ENCODE measurements around the gene APOC4. TPM values are rescaled to one million over a fixed set of nuclear protein-coding genes. Genes with fewer than 3 reads are reported as not detected.

APOC4 gene
- polyA plus RNA-seq, 2 of the 4 experiments (the other 2 are of a cell fraction): not detected

DNA sequence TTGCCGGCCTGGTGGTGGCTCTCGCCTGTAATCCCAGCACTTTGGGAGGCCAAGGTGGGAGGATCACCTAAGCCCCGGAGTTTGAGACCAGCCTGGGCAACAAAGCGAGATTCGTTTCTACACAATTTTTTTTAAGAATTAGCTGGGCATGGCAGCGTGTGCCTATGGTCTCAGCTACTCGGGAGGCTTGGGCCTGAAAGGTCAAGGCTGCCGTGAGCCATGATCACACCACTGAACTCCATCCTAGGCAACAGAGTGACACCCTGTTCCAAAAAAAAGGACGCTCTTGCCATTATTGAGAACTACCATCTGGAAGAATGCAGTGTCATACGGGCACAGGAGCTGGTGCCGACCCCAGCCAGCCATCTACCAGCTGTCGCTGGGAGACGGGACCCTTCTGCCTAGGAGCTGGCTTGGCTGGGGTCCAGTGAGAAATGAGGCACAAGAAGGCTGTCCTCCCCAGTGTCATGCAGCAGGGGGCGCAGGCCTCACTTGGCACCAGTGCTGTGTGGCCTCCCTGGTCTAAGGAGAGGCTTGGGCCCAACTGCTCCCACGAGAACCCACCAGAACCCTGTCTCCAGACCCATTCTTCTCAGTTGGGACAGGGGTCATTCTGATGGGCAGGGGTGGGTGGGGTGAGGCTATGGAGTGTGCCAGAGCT lies 47.0 kb downstream of the APOC4 start:
- ChIA-PET POLR2A (interaction anchor here (1.4 kb wide), 1 partner anchor 50 kb away, joined by 6 read pairs; the partner anchor contains the start of gene CLASRP), CTCF (interaction anchor here (0.8 to 7.0 kb wide), 21 partner anchors 10 to 333 kb away, joined by 3 to 59 read pairs (median 3); partner anchors contain the start of genes CLPTM1 and RELB)
- Histone ChIP-seq H3K4me2 (no peak overlapping the region), H3K4me3 (no peak overlapping the region), H3K9me3 (no peaks in the 10 kb centered on the region), H3K4me1 (no peaks in the 10 kb centered on the region), H3K27ac (no peak overlapping the region)
- peak; percentile 75 to 85 for DNase-seq (ENCODE audit: low read depth in 1 of 2, low spot score in 1 of 2)
- peak; percentile 60 to 83 for ATAC-seq
- TF ChIP-seq SMC3 (IDR thresholded peaks at IDR 0.05): peak; percentile 49
- no peak for TF ChIP-seq KDM5A (IDR thresholded peaks at IDR 0.05)
- no peak for TF ChIP-seq RFX5 (IDR thresholded peaks at IDR 0.05)
- TF ChIP-seq RAD21 (conservative IDR thresholded peaks at IDR 0.05 in 1 of 2, IDR thresholded peaks at IDR 0.05 in 1 of 2): peak; percentile 44 to 47; a peak in 3 of 5 replicates
- no peak for TF ChIP-seq EHF (CRISPR knock-in tag; IDR thresholded peaks at IDR 0.05)
- no peak for TF ChIP-seq CHD2 (IDR thresholded peaks at IDR 0.05; ENCODE audit: low read length, partially characterized antibody)
- TF ChIP-seq RCOR1 (IDR thresholded peaks at IDR 0.05; ENCODE audit: low read depth, low read length): no peak
- TF ChIP-seq, protein P1, sequence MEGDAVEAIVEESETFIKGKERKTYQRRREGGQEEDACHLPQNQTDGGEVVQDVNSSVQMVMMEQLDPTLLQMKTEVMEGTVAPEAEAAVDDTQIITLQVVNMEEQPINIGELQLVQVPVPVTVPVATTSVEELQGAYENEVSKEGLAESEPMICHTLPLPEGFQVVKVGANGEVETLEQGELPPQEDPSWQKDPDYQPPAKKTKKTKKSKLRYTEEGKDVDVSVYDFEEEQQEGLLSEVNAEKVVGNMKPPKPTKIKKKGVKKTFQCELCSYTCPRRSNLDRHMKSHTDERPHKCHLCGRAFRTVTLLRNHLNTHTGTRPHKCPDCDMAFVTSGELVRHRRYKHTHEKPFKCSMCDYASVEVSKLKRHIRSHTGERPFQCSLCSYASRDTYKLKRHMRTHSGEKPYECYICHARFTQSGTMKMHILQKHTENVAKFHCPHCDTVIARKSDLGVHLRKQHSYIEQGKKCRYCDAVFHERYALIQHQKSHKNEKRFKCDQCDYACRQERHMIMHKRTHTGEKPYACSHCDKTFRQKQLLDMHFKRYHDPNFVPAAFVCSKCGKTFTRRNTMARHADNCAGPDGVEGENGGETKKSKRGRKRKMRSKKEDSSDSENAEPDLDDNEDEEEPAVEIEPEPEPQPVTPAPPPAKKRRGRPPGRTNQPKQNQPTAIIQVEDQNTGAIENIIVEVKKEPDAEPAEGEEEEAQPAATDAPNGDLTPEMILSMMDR (IDR thresholded peaks at IDR 0.05): peak; percentile 62
- no peak for TF ChIP-seq ZSCAN20 (CRISPR knock-in tag; IDR thresholded peaks at IDR 0.05)
- TF ChIP-seq KDM1A (IDR thresholded peaks at IDR 0.05; ENCODE audit: low read depth): no peak
- TF ChIP-seq FOXS1 (CRISPR knock-in tag; IDR thresholded peaks at IDR 0.05): no peak
- TF ChIP-seq, protein P2, sequence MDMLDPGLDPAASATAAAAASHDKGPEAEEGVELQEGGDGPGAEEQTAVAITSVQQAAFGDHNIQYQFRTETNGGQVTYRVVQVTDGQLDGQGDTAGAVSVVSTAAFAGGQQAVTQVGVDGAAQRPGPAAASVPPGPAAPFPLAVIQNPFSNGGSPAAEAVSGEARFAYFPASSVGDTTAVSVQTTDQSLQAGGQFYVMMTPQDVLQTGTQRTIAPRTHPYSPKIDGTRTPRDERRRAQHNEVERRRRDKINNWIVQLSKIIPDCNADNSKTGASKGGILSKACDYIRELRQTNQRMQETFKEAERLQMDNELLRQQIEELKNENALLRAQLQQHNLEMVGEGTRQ (IDR thresholded peaks at IDR 0.05): no peak
- no peak for TF ChIP-seq FOSL2 (IDR thresholded peaks at IDR 0.05)
- no peak for TF ChIP-seq FOSL2 (CRISPR knock-in tag; IDR thresholded peaks at IDR 0.05)
- 66% methylated on average over 15 of the region's 15 CpGs for WGBS (ENCODE audit: missing lambda C conversion rate)
- FAIRE-seq: no peak

DNA sequence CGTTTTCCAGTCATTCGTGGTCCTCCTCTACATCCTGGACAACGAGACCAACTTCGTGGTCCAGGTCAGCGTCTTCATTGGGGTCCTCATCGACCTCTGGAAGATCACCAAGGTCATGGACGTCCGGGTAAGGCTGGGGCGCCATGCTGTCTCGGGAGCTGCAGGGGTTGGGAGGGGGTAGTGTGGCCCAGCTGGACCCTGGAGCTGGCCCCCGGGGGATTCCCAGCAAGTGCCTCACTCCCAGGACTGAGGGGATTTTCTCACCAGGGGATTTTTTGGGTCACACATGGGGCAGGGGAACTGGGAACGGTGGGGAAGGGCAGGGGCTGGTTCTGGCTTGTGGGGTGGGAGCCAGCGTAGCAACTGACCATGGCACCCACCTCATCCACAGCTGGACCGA lies 48.4 kb downstream of the APOC4 start:
- H3K4me1 ChIP-seq: no peaks in the 10 kb centered on the region
- H3K9me3 ChIP-seq: no peaks in the 10 kb centered on the region
- H3K27ac ChIP-seq: no peak overlapping the region
- TF ChIP-seq MAFK (IDR thresholded peaks at IDR 0.05; ENCODE audit: partially characterized antibody) (no peak), JUNB (IDR thresholded peaks at IDR 0.05) (no peak), NFE2L2 (conservative IDR thresholded peaks at IDR 0.05; ENCODE audit: low read length) (no peak), RFX5 (IDR thresholded peaks at IDR 0.05) (no peak), ZSCAN20 (CRISPR knock-in tag; IDR thresholded peaks at IDR 0.05) (no peak), KDM1A (IDR thresholded peaks at IDR 0.05; ENCODE audit: low read depth) (no peak), HEYL (CRISPR knock-in tag; IDR thresholded peaks at IDR 0.05) (no peak), POLR2A (IDR thresholded peaks at IDR 0.05; ENCODE audit: low read length) (no peak), ZNF302 (CRISPR knock-in tag; IDR thresholded peaks at IDR 0.05) (no peak), MAZ (IDR thresholded peaks at IDR 0.05; ENCODE audit: borderline replicate concordance, low read depth, low read length) (no peak), MYC (IDR thresholded peaks at IDR 0.05; ENCODE audit: borderline replicate concordance, low read length) (no peak), CHD2 (IDR thresholded peaks at IDR 0.05; ENCODE audit: low read length, partially characterized antibody) (no peak), CBX2 (IDR thresholded peaks at IDR 0.05; ENCODE audit: borderline replicate concordance, low read depth) (no peak), EP300 (IDR thresholded peaks at IDR 0.05) (no peak), EHF (CRISPR knock-in tag; IDR thresholded peaks at IDR 0.05) (no peak), SMC3 (IDR thresholded peaks at IDR 0.05) (no peak), ZC3H11A (IDR thresholded peaks at IDR 0.05) (no peak), HOXA7 (CRISPR knock-in tag; IDR thresholded peaks at IDR 0.05) (no peak), EHMT2 (IDR thresholded peaks at IDR 0.05; ENCODE audit: low read depth) (no peak)
- TF ChIP-seq, protein P3, sequence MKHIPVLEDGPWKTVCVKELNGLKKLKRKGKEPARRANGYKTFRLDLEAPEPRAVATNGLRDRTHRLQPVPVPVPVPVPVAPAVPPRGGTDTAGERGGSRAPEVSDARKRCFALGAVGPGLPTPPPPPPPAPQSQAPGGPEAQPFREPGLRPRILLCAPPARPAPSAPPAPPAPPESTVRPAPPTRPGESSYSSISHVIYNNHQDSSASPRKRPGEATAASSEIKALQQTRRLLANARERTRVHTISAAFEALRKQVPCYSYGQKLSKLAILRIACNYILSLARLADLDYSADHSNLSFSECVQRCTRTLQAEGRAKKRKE (CRISPR knock-in tag; IDR thresholded peaks at IDR 0.05; ENCODE audit: low read depth): no peak
- H3K4me2 ChIP-seq: no peak overlapping the region
- no peak for FAIRE-seq
- WGBS (ENCODE audit: missing lambda C conversion rate): 83% methylated on average over 14 of the region's 14 CpGs
- no peak overlapping the region for H3K4me3 ChIP-seq
- POLR2A ChIA-PET: interaction anchor here (0.7 kb wide), 1 partner anchor 11 kb away, joined by 3 read pairs; no protein-coding TSS in a partner anchor
- CTCF ChIA-PET: interaction anchor here (0.6 to 7.0 kb wide), 8 partner anchors 10 to 87 kb away, joined by 3 to 59 read pairs (median 14); partner anchors contain the start of gene RELB
- DNase-seq (ENCODE audit: low read depth in 1 of 2, low spot score in 1 of 2): no peak
- ATAC-seq: no peak

All from A549 (cell line).